Loucy (cell line): ENCODE results near the gene GRIK2.

ENCODE experiments used
- H2AFZ ChIP-seq: fragments of 200-600 bp; sonication (generic); 2 replicates; pipeline ENCODE4 v1.6.0; 2016; ENCODE audit warnings: antibody characterized with exemption, mild to moderate bottlenecking, low read length, moderate library complexity
- H3F3A ChIP-seq: fragments of 200-600 bp; 2 replicates; pipeline ENCODE4 v1.6.0; 2016; ENCODE audit warnings: antibody characterized with exemption, low read depth, mild to moderate bottlenecking
- H3K27me3 ChIP-seq: fragments of 200-600 bp; sonication (generic); 2 replicates; pipeline ENCODE4 v1.6.1; 2014; ENCODE audit warnings: low read length, mild to moderate bottlenecking; ENCODE audit not compliant: insufficient read depth, poor library complexity, severe bottlenecking
- H3K36me3 ChIP-seq: fragments of 200-600 bp; sonication (generic); 2 replicates; pipeline ENCODE4 v1.6.1; 2016; ENCODE audit warnings: low read length; ENCODE audit not compliant: insufficient read depth
- H3K4me1 ChIP-seq: fragments of 200-600 bp; sonication (generic); 2 replicates; pipeline ENCODE4 v1.5.1; 2014; ENCODE audit warnings: low read length, mild to moderate bottlenecking; ENCODE audit not compliant: insufficient read depth, poor library complexity, severe bottlenecking
- H3K4me2 ChIP-seq: fragments of 200-600 bp; sonication (generic); 2 replicates; pipeline ENCODE4 v1.6.0; 2014; ENCODE audit warnings: antibody characterized with exemption, low read length, low read depth, mild to moderate bottlenecking; ENCODE audit not compliant: poor library complexity, severe bottlenecking
- H3K4me3 ChIP-seq: fragments of 200-600 bp; sonication (generic); 2 replicates; pipeline ENCODE4 v1.5.1; 2014; ENCODE audit warnings: low read length, mild to moderate bottlenecking, mixed read lengths; ENCODE audit not compliant: poor library complexity, severe bottlenecking
- H3K79me2 ChIP-seq: fragments of 200-600 bp; sonication (generic); 2 replicates; pipeline ENCODE4 v1.6.1; 2014; ENCODE audit warnings: low read length; ENCODE audit not compliant: insufficient read depth
- H3K9ac ChIP-seq: fragments of 200-600 bp; sonication (generic); 2 replicates; pipeline ENCODE4 v1.6.0; 2014; ENCODE audit warnings: mild to moderate bottlenecking, low read depth, low read length, moderate library complexity; ENCODE audit not compliant: poor library complexity, severe bottlenecking
- H3K9me2 ChIP-seq: fragments of 200-600 bp; sonication (generic); replicated peaks from 2 replicates; pipeline ENCODE4 v1.6.1; 2016; ENCODE audit warnings: low read depth, low read length, mixed read lengths
- H3K9me3 ChIP-seq: fragments of 200-600 bp; sonication (generic); 2 replicates; pipeline ENCODE4 v1.6.1; 2014; ENCODE audit warnings: mild to moderate bottlenecking, antibody characterized with exemption, low read length, low read depth; ENCODE audit not compliant: insufficient read depth
- H4K20me1 ChIP-seq: fragments of 200-600 bp; sonication (generic); 2 replicates; pipeline ENCODE4 v1.6.0; 2014; ENCODE audit warnings: antibody characterized with exemption, low read length, mild to moderate bottlenecking; ENCODE audit not compliant: insufficient read depth, poor library complexity, severe bottlenecking
- CTCF ChIP-seq: fragments of 200-600 bp; sonication (generic); conservative IDR thresholded peaks from 2 replicates; pipeline ENCODE4 v1.5.1; 2014; ENCODE audit warnings: mild to moderate bottlenecking, antibody characterized with exemption, low read length
- EZH2phosphoT487 ChIP-seq: fragments of 200-600 bp; IDR thresholded peaks from 2 replicates; pipeline ENCODE4 v1.6.1; 2018; ENCODE audit warnings: antibody characterized with exemption, mild to moderate bottlenecking, moderate library complexity, borderline replicate concordance

GRIK2 gene

DNA sequence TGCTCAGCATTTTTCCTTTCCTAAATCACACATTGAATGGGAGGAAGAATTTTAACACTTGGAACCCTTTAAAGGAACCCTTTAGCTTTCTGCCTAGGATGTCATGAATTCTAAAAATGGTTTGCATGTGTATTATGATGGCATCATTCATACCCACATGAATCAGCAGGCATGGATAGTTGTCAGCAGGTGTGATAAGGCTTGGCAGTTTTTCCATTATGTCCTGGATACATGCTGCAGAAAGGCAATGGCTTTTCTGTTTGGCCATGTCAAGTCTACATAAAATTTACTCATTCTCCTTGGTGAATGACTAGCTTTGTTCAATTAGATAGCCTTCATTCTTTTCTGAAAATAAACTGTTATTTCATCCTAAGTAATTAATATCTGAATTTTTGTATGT lies 353.7 kb downstream of the GRIK2 start:
- Histone ChIP-seq H3K27me3 (no peaks in the 10 kb centered on the region), H3K4me2 (no peak overlapping the region), H3K36me3 (no peaks in the 10 kb centered on the region), H3K9me3 (no peaks in the 10 kb centered on the region), H3K9me2 (no peaks in the 10 kb centered on the region), H3F3A (no peaks in the 10 kb centered on the region), H3K9ac (no peak overlapping the region), H3K4me3 (no peak overlapping the region), H3K4me1 (no peaks in the 10 kb centered on the region), H3K79me2 (no peaks in the 10 kb centered on the region), H2AFZ (no peak overlapping the region), H4K20me1 (no peaks in the 10 kb centered on the region)
- TF ChIP-seq CTCF = no peak
- TF ChIP-seq EZH2phosphoT487 = no peak

DNA sequence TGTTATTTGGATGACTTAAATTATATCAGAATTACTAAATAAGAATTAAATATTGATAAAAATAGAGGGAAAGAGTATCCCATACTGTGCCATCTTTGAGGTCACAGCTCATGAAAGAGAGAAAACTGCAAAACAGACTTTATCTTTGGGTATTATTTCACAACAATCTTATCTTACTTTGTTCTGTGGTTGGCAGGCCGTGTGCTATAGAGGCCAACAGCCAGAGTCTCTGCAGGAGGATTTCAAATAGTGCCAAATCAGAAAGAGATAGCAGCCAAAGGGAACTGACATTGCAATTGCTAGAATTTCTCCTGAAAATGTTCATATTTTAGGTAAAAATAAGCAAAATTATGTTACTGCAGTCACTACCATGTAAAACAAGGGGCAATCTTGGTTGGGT lies 354.2 kb downstream of the GRIK2 start:
- Histone ChIP-seq H3K9ac (no peak overlapping the region), H3K4me3 (no peak overlapping the region), H3K4me2 (no peak overlapping the region), H3K4me1 (no peaks in the 10 kb centered on the region), H3K79me2 (no peaks in the 10 kb centered on the region), H3K9me3 (no peaks in the 10 kb centered on the region), H3F3A (no peaks in the 10 kb centered on the region), H3K36me3 (no peaks in the 10 kb centered on the region), H3K9me2 (no peaks in the 10 kb centered on the region), H2AFZ (no peak overlapping the region), H4K20me1 (no peaks in the 10 kb centered on the region), H3K27me3 (no peaks in the 10 kb centered on the region)
- TF ChIP-seq EZH2phosphoT487 = no peak
- TF ChIP-seq CTCF = no peak

DNA sequence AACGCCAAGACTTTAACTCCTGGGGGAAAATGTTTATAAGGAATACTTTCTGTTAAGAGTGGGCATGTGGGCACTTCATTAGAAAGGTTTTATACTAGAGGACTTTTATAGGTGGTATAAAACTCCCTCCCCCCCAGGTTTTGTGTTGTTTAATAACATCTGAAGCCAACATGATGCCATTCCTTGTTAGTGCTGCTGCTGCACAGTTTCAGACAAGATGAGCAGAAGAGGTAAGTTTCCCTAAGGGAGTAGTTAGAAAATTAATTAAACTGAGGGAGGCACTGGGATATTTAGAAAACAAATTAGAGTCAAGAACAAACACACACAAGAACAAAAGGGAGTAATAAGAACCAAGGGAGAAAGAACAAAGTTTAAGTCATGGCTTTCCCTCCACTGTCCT lies 362.4 kb downstream of the GRIK2 start:
- H3K4me2 ChIP-seq = no peak overlapping the region
- no peaks in the 10 kb centered on the region for H3K9me2 ChIP-seq
- no peak overlapping the region for H2AFZ ChIP-seq
- H3K4me3 ChIP-seq = no peak overlapping the region
- no peaks in the 10 kb centered on the region for H3K79me2 ChIP-seq
- H3K9ac ChIP-seq = no peak overlapping the region
- TF ChIP-seq CTCF (no peak), EZH2phosphoT487 (no peak)
- H3K27me3 ChIP-seq = no peaks in the 10 kb centered on the region
- H3F3A ChIP-seq = no peaks in the 10 kb centered on the region
- H3K9me3 ChIP-seq = no peaks in the 10 kb centered on the region
- H3K36me3 ChIP-seq = no peaks in the 10 kb centered on the region
- H3K4me1 ChIP-seq = no peaks in the 10 kb centered on the region
- no peaks in the 10 kb centered on the region for H4K20me1 ChIP-seq
